Fibroblast of lung (primary cell): ENCODE data around the gene MIER1. TPM values are rescaled to one million over a fixed set of nuclear protein-coding genes. Genes with fewer than 3 reads are reported as not detected.

Source experiments
- DNase-seq, 2 donors: peaks; one replicate each; pipeline versions ENCODE4 v3.0.0 to v3.0.0-alpha.2; 2010; ENCODE audit warnings: low read depth in 2 of 2
- H2AFZ ChIP-seq: 2 replicates; pipeline ENCODE4 v1.5.1; 2012; ENCODE audit warnings: low read length, control low read depth, inconsistent platforms
- H3K27ac ChIP-seq: 2 replicates; pipeline ENCODE4 v1.5.1; 2011; ENCODE audit warnings: low read length, control low read depth; ENCODE audit not compliant: insufficient read depth
- H3K27me3 ChIP-seq: 2 replicates; pipeline ENCODE4 v1.5.1; 2011; ENCODE audit warnings: mild to moderate bottlenecking, low read length; ENCODE audit not compliant: control insufficient read depth, insufficient read depth
- H3K36me3 ChIP-seq: 2 replicates; pipeline ENCODE4 v1.5.1; 2011; ENCODE audit warnings: low read length; ENCODE audit not compliant: control insufficient read depth, insufficient read depth
- H3K4me1 ChIP-seq: 2 replicates; pipeline ENCODE4 v1.5.1; 2011; ENCODE audit warnings: low read length; ENCODE audit not compliant: control insufficient read depth, insufficient read depth; ENCODE audit errors: extremely low read depth
- H3K4me2 ChIP-seq: 2 replicates; pipeline ENCODE4 v1.5.1; 2011; ENCODE audit warnings: low read length, control low read depth; ENCODE audit not compliant: insufficient read depth; ENCODE audit errors: extremely low read depth
- H3K4me3 ChIP-seq, 4 experiments: fragments of 200-600 bp in 1 of 4; sonication (generic) in 1 of 4; replicated peaks in 1 of 4; 2 replicates each; pipeline ENCODE4 v1.5.1; 2011 to 2016; ENCODE audit warnings: low read length in 4 of 4, low read depth in 3 of 4, mild to moderate bottlenecking in 3 of 4, control low read depth in 2 of 4, inconsistent platforms in 1 of 4, mixed read lengths in 1 of 4; ENCODE audit not compliant: insufficient read depth in 1 of 4; ENCODE audit errors: control extremely low read depth in 1 of 4
- H3K79me2 ChIP-seq: 2 replicates; pipeline ENCODE4 v1.5.1; 2012; ENCODE audit warnings: mild to moderate bottlenecking, low read length, inconsistent platforms; ENCODE audit not compliant: control insufficient read depth, insufficient read depth
- H3K9ac ChIP-seq: 2 replicates; pipeline ENCODE4 v1.5.1; 2011; ENCODE audit warnings: mild to moderate bottlenecking, low read length, control low read depth; ENCODE audit not compliant: insufficient read depth
- H3K9me3 ChIP-seq: 2 replicates; pipeline ENCODE4 v1.5.1; 2012; ENCODE audit warnings: low read depth, low read length; ENCODE audit not compliant: control insufficient read depth, insufficient read depth
- H4K20me1 ChIP-seq: 2 replicates; pipeline ENCODE4 v1.5.1; 2011; ENCODE audit warnings: low read length; ENCODE audit not compliant: control insufficient read depth, insufficient read depth; ENCODE audit errors: extremely low read depth
- CTCF ChIP-seq, 2 donors: IDR thresholded peaks in 1 of 2; conservative IDR thresholded peaks in 1 of 2; 1 replicate in 1 of 2; 2 replicates in 1 of 2; pipeline ENCODE4 v1.5.1; 2011 to 2012; ENCODE audit warnings: low read length in 2 of 2, control low read depth in 1 of 2, inconsistent platforms in 1 of 2, low read depth in 1 of 2, mild to moderate bottlenecking in 1 of 2
- EZH2 ChIP-seq: IDR thresholded peaks from 2 replicates; pipeline ENCODE4 v1.5.1; 2012; ENCODE audit warnings: low read length, control low read depth, mild to moderate bottlenecking; ENCODE audit errors: missing control alignments
- polyA plus RNA-seq, 2 donors: library from polyadenylated mRNA; depleted of rRNA in 1 of 2; stranded (reverse) in 1 of 2; unstranded in 1 of 2; fragments of >200 nt; gene quantifications; 2 replicates each; pipeline ENCODE4 v1.2.1, GENCODE V29; 2011 to 2012; ENCODE audit warnings: missing spikeins in 1 of 2
- total RNA-seq: library from RNA; depleted of rRNA; stranded (reverse); fragments of >200 nt; gene quantifications from 2 replicates; pipeline ENCODE4 v1.2.1, GENCODE V29; 2014

The MIER1 gene
- total and polyA plus RNA-seq, 2 donors (not counting 1 experiment from before 2014, with no cell fraction given): 31.3 to 35.5 TPM

DNA sequence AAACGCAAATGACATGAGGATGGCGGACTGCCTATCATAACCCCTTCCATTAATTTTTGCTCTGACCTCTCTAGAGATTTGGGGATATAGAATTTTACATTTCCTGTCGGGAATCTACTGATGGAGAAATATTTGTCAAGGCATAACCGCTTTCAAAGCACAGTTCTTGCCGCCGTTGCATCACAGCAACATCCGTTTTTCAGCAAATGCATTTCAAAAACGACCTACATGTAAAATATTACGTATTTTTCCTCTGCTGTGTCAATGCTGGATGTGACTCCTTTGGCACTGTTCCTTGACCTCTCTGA lies 4.9 kb downstream of the MIER1 start:
- TF ChIP-seq CTCF (conservative IDR thresholded peaks at IDR 0.05 in 1 of 2, IDR thresholded peaks at IDR 0.05 in 1 of 2; ENCODE audit: low read depth in 1 of 2, low read length in 2 of 2) (no peak), EZH2 (no peak)
- H3K9me3 ChIP-seq: no peaks in the 10 kb centered on the region
- no peaks in the 10 kb centered on the region for H3K36me3 ChIP-seq
- H3K79me2 ChIP-seq: peaks cover 79% of the 10 kb centered on the region
- peaks cover 7% of the 10 kb centered on the region for H3K4me1 ChIP-seq
- no peaks in the 10 kb centered on the region for H4K20me1 ChIP-seq
- no peaks in the 10 kb centered on the region for H3K27me3 ChIP-seq
- peak overlapping the region; percentile 89 for H3K9ac ChIP-seq
- peak overlapping the region; percentile 42 to 91 (median 78) for H3K4me3 ChIP-seq
- peak overlapping the region; percentile 90 for H3K27ac ChIP-seq
- no peak for DNase-seq
- H2AFZ ChIP-seq: peak overlapping the region; percentile 81
- H3K4me2 ChIP-seq: peak overlapping the region; percentile 73

DNA sequence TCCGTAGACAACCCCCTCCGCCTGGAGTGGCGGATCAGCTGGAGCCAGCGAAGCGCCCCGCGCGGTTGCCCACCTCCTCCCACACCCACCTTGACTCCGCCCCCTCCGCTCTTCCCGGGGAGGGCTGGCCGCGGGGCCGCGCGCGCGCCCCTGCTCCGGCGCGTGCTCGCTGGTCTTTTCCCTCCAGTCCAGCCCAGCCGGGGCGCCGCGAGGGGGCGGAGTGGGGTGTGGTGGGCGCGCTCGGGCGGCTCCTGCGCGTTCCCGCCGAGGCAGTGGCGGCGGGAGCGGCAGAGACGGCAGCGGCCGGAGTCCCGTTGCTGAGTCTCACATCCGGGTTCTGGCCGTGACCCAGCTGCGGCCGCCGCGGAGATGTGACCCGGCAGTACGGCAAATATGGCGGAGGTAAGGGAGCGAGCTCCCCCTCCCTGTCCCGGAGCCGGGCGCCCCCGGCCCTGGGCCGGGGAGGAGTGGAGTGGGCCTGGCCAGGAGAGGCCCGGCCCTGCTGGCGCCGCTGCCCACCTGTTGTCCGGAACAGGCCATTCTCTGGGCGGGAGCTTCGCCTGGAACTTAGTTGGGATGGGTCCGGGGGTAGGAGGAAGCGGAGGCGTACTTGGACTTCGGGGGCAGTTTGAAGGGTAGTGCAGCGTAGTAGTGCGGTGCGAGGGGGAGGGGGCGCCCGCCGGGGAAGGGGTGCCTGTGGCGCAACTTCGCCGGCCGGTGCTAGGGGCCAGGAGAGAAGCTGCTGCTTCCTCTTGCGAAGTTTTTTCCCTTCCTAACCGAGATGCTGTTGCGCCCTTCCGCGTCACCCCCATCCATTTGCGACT lies 5.4 kb downstream of the MIER1 start:
- Histone ChIP-seq H3K27me3 (no peaks in the 10 kb centered on the region), H3K4me2 (peak overlapping the region; percentile 77), H3K36me3 (no peaks in the 10 kb centered on the region), H2AFZ (peak overlapping the region; percentile 81), H4K20me1 (no peaks in the 10 kb centered on the region), H3K9me3 (no peaks in the 10 kb centered on the region), H3K9ac (peak overlapping the region; percentile 89), H3K4me3 (peak overlapping the region; percentile 80 to 92 (median 92)), H3K4me1 (peaks cover 7% of the 10 kb centered on the region), H3K79me2 (peaks cover 84% of the 10 kb centered on the region), H3K27ac (peak overlapping the region; percentile 90)
- TF ChIP-seq EZH2 (no peak), CTCF (conservative IDR thresholded peaks at IDR 0.05 in 1 of 2, IDR thresholded peaks at IDR 0.05 in 1 of 2; ENCODE audit: low read depth in 1 of 2, low read length in 2 of 2) (no peak)
- DNase-seq: peak; percentile 90 to 92

DNA sequence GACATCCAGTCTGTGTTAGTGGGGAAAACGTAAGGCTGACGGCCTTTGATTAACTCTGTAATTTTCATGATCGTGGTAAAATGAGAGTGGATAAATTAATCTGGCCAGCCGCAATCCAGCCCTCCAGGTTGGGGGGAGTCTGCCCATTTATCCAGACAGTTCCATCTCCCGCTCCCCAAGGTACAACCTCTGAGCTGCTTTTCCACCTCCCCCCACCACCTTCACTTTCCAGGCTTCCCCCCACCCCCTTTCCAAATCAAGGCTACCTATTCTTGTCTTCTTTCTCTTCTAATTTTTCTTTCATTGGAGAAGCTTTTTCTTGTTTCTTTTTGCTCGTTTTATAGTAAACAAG lies 6.0 kb downstream of the MIER1 start:
- Histone ChIP-seq H3K4me1 (peaks cover 7% of the 10 kb centered on the region), H3K79me2 (peaks cover 89% of the 10 kb centered on the region), H3K36me3 (no peaks in the 10 kb centered on the region), H3K27ac (peak overlapping the region; percentile 90), H3K9ac (peak overlapping the region; percentile 89), H4K20me1 (no peaks in the 10 kb centered on the region), H3K27me3 (no peaks in the 10 kb centered on the region), H3K4me2 (peak overlapping the region; percentile 77), H2AFZ (peak overlapping the region; percentile 17), H3K9me3 (no peaks in the 10 kb centered on the region), H3K4me3 (peak overlapping the region; percentile 80 to 92 (median 92))
- DNase-seq: no peak
- TF ChIP-seq EZH2 (no peak), CTCF (conservative IDR thresholded peaks at IDR 0.05 in 1 of 2, IDR thresholded peaks at IDR 0.05 in 1 of 2; ENCODE audit: low read depth in 1 of 2, low read length in 2 of 2) (no peak)
